Left colon (tissue), 2 donors: ENCODE data around the gene FAM217A. TPM values are rescaled to one million over a fixed set of nuclear protein-coding genes. Genes with fewer than 3 reads are reported as not detected.
"Not testable (repeated sequence)": the region's sequence is repeated elsewhere in the genome, so short reads cannot be mapped to it uniquely, and the experiment has no call there.

Experiments used
- ATAC-seq: fragments of 200-7000 bp; cut with Tn5 transposase; one replicate; pipeline ENCODE4 v1.9.1; 2020; ENCODE audit warnings: mild to moderate bottlenecking, moderate library complexity
- DNase-seq, 2 donors: peaks; one replicate each; pipeline ENCODE4 v3.0.0-alpha.2; 2020
- intact Hi-C, 2 donors: fragments of 100-400 bp; cut with DNase I in 1 of 2; cut with micrococcal nuclease in 1 of 2; formaldehyde crosslinking; loops; one replicate each; pipeline versions ENCODE4 v1.11.2 to v1.14.0; 2022; cut with DNase I, micrococcal nuclease
- total RNA-seq, 2 donors: library from RNA; stranded (reverse); fragmentation: NEBNext Ultra II Directional; extraction: Animal tissue kit (Norgen Biotek cat#: 25700); gene quantifications; one replicate each; pipeline ENCODE4 v1.2.1, GENCODE V29; 2021
- donor health status: DM: no; HTN: no; CAD: no.
- donor health status: DM: yes; HTN: yes; CAD: no.

The FAM217A gene
- total RNA-seq, 2 donors from 2014 or later = not detected

GRCh38 chr6:4091941-4092340, 13.0 kb upstream of the FAM217A start:
- intact Hi-C loops = no loop called here
- DNase-seq = peak; percentile 68 to 70
- peak; percentile 86 for ATAC-seq

DNA sequence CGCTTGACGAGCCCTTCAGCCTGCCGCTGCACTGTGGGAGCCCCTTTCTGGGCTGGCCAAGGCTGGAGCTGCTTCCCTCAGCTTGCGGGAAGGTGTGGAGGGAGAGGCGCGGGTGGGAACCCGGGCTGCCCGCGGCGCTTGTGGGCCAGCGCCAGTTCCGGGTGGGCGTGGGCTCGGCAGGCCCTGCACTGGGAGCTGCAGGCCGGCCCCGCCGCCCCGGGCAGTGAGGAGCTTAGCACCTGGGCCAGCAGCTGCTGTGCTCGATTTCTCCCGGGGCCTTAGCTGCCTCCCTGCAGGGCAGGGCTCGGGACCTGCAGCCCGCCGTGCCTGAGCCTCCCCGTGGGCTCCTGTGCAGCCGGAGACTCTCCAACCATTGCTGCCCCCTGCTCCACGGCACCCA, 11.1 kb upstream of the FAM217A start:
- ATAC-seq, intact Hi-C loops, DNase-seq: not testable (repeated sequence)

GRCh38 chr6:4088704-4089103, 9.8 kb upstream of the FAM217A start:
- ATAC-seq = peak; percentile 91
- intact Hi-C loops = no loop called here
- peak; percentile 40 to 56 for DNase-seq

DNA sequence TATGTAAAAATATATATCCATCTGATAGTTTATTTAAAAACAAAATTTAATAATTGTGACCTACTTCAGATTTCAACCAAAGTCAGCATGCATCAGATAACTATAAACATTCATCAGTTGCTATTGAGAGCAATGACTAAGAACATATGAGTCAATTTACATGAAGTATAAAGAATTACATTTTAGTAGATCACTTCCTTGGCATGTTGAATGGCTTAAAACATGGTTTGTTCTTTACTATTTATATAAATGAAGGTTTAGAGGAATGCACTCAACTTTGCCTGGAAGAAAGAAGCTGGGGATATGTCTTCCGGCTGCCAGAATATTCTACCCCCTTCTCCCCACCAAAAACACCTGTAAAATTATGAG, 6.4 kb upstream of the FAM217A start:
- DNase-seq = no peak
- intact Hi-C loops = no loop called here
- ATAC-seq = no peak

DNA sequence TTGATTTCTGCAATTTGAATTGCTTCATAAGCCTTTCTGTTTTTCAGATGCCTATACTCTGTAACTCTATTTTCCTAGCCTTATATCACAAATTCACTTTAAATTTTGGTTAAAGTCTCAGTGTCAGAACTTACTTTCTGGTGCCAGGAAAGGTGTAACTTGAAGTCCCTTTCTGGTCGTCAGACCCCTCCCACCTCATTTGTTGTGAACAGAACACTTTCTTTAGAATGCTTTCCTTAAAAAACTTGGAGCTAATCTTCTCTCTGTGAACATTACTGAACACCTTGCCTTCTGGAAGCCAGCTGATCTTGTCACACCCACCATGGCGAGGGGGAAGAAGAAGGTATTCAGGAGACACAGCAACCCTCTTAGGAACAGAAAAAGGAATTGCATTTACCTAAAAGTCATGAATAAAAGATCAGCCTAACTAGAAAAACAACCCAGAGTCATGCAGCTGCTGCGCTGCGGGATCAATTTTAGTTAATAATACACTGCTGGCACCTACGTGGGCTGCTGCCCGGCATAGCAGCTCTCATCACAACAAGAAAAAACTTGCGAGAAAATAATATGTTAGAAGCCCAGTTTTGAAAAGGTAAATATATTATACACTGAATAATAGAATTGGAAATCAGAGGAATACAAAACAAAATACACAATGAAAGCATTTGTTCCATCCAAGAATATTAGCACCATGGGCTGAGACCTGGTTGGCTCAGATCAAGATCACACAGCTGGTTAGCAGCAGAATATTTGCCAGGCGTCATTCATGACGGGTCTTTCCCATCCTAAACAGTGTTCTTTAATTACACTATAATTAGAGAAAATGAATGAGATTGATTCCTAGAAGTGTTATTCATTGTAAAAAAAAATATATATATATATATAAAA, 5.8 kb upstream of the FAM217A start:
- intact Hi-C loops = no loop called here
- ATAC-seq (no peak), DNase-seq (no peak)

DNA sequence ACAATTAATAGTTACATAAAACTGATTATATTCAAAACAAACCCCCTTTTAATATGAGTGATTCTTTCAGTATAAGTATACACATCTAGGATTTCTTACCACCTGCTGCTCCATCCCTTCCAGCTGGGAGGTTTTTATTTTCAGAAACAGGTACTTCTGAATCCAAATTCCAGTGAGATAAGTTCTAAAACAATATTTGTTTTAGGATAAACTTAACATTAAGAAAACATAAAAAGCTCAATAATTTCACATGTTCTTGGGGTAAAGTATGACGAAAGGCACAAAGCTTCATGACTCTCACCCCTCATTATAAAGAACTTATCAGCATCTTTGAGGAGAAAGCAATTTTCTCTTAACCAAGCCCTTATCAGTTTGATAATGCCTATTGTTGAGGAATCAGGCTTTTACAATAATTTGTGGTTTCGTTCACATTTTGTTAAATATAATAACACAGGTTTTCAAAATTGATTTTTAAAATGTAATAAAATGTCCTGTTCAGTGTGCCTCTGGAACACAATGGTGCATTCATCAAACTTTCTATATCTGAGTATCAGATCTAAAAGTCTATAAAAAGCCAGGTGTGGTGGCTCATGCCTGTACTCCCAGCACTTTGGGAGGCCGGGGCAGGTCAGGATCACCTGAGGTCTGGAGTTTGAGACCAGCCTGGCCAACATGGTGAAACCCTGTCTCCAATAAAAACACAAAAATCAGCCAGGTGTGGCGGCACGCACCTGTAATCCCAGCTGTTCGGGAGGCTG, 4.3 kb downstream of the FAM217A start:
- intact Hi-C loops = no loop called here
- DNase-seq = no peak

GRCh38 chr6:4071330-4071729, 7.6 kb downstream of the FAM217A start:
- intact Hi-C loops = no loop called here
- DNase-seq (no peak), ATAC-seq (no peak)

More for the DNA sequence above, 4.3 kb downstream of the FAM217A start:
- ATAC-seq = peak; percentile 65

GRCh38 chr6:4069199-4069598, 9.7 kb downstream of the FAM217A start:
- ATAC-seq = no peak
- no peak for DNase-seq
- intact Hi-C loops = no loop called here

DNA sequence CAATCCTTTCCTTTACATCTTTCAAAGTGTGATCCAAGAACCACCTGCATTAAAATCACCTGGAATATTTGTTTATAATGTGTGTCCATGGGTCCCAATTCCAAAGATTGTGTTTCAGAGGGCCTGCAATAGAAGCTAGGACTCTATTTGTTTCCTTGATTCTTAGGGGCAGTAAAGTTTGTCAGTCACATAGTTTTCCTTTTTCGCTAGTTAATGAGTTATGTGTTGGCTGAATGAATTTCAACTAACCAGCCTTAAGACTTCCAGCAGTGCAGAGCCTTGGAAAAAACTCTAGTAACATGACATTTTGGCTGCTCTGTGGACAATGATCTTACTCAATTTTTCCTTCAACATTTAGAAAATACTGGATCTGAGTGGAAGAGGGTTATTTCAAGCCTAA, 11.3 kb downstream of the FAM217A start:
- no peak for DNase-seq
- intact Hi-C loops = no loop called here
- peak; percentile 86 for ATAC-seq

DNA sequence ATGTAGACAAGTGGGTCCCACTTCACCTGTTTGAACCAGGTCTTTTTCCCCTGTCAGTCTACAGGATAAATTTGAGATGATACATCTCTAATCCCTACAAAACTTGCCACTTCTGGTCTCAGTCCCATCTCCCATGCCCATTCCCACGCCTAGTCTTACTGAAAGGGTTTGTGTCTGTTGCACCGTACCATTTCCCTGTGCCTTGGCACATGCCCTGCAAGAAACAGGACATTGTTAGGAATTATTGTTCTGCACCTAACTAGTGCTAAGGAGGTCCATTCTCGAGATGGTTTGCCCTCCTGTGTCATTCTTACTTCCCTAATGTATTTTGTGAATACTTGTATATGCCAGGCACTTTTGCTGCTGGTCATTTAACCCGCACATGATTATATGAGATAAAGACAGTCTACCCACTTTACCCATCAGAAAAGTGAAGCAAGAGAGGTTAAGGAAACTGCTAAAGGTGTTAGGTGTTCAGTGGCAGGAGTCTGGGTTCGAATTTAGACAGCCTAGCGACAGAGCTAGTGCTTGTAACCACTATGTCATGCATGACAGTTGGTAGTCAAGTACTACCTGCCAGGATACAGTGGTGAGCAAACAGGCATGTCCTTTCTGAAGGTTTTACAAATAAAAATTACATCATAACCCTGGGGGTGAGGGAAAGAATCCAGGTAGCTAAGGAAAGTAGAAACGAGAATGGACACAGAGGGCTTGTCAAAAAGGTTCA, 12.7 kb downstream of the FAM217A start:
- DNase-seq (no peak), ATAC-seq (peak; percentile 45)
- intact Hi-C loops = no loop called here

GRCh38 chr6:4059115-4059777, 19.7 kb downstream of the FAM217A start:
- ATAC-seq = peak; percentile 37
- no peak for DNase-seq
- intact Hi-C loops = loop anchor here in 1 of 2 donors (5.0 kb wide), 1 partner anchor 93 kb away; no protein-coding TSS in a partner anchor

DNA sequence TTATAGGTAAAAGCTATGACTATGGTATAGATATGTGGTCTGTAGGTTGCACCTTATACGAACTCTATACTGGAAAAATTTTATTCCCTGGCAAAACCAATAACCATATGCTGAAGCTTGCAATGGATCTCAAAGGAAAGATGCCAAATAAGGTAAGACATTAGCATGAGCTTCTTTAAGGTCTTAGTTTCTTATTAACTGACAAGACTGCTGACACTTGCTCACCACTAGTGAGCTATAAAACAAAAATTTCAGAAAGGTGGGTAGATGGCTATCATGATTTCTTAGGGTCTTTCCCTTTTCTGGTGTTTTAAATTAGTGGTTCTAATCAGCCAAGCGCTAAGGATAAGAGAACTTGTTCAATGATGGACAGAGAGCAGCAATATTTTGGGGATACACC, 21.9 kb downstream of the FAM217A start:
- ATAC-seq = no peak
- intact Hi-C loops = loop anchor here in 1 of 2 donors (5.0 kb wide), 1 partner anchor 95 kb away; no protein-coding TSS in a partner anchor
- DNase-seq = no peak

DNA sequence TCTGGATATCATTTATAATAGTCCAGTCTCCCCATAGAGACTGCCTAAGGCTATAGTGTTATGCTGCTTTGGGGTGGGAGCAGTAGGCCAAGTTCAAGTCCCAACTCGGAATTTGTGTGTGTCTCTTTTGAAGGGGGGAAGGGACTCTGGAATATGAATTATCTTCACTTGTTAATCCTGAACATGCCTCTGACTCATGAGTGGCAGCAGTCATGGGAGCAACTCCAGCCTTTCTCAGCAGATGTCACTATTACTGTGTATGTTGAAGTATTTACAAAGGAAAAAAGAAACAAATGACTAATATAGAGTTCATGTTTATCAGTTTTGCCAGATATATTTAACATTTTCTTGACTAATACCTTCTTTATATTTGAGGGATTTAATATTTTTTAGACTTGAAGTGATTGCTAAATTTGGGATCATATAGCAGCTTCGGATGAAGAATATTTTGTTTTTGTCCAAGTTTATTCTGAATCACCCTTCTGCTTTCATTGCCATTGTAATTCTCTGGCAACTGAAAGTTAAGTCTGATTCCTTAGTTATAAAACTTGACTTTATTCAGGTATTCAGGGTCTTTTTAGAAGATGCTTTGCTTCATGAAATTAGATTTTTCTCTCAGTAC, 23.4 kb downstream of the FAM217A start:
- no peak for DNase-seq
- ATAC-seq = peak; percentile 84
- intact Hi-C loops = loop anchor here in 1 of 2 donors (5.0 kb wide), 1 partner anchor 97 kb away; no protein-coding TSS in a partner anchor

DNA sequence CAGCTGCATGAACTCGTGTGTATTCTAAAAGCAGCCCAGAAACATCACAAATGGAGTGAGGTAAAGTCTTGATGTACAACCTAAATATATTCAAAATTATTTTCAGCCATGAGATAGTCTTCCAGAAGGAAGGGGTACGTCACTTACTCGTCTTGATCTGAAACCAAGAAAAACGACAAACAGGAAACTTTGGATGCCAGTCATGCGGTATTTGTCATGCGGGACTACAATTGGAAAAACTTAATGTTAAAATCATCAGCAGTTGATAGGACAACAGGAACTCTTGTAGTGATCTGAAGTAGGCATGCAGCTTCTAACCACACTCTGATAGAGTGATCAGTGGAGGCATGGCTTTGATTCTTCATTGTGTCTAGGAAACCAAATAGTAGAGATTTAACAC, 29.7 kb downstream of the FAM217A start:
- intact Hi-C loops = no loop called here
- DNase-seq (no peak), ATAC-seq (no peak)

- DNase-seq (no peak), ATAC-seq (no peak)
- intact Hi-C loops = no loop called here
Measured at GRCh38 chr6:4041480-4041879, 37.5 kb downstream of the FAM217A start.

DNA sequence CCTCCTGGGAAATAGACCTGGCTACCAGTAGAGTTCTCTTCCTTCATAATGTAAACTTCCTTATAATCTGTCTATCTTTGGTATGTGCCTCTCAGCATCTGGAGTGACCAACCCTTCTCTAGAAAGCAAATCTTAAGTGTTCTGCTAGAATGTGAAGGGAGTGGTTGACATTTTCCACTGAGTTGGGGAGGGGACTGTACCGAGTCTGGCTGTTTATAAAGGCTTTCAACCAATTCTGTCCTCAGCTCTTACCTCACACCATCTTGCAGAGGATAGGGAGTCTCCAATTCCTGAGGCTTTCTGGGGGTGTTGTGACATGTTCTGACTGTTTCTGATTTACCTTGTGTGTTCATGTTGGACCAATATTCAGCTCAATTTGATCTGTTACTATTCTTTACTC, 39.6 kb downstream of the FAM217A start:
- ATAC-seq (no peak), DNase-seq (no peak)
- intact Hi-C loops = no loop called here

GRCh38 chr6:4036581-4036980, 42.4 kb downstream of the FAM217A start:
- DNase-seq (no peak), ATAC-seq (no peak)
- intact Hi-C loops = no loop called here

- intact Hi-C loops = no loop called here
- ATAC-seq (no peak), DNase-seq (no peak)
Measured at GRCh38 chr6:4032475-4032874, 46.5 kb downstream of the FAM217A start.
